Epithelial cell of proximal tubule (primary cell): ENCODE results near the gene PLCD3. TPM values are rescaled to one million over a fixed set of nuclear protein-coding genes. Genes with fewer than 3 reads are reported as not detected.

Experiments
- DNase-seq: peaks from one replicate; pipeline ENCODE4 v3.0.0-alpha.2; 2011; ENCODE audit warnings: low read depth
- H3K4me3 ChIP-seq: 2 replicates; pipeline ENCODE4 v1.5.1; 2011; ENCODE audit warnings: low read depth, mild to moderate bottlenecking, low read length
- total RNA-seq: library from RNA; depleted of rRNA; stranded (reverse); fragments of >200 nt; gene quantifications from 2 replicates; pipeline ENCODE4 v1.2.3, GENCODE V29; 2015
- TF ChIP-seq, protein P1 (sequence below): conservative IDR thresholded peaks from 2 replicates; pipeline ENCODE4 v1.5.1; 2012; ENCODE audit warnings: low read depth, mild to moderate bottlenecking, low read length

The PLCD3 gene
- total RNA-seq, 1 donor from 2014 or later: 107 TPM

DNA sequence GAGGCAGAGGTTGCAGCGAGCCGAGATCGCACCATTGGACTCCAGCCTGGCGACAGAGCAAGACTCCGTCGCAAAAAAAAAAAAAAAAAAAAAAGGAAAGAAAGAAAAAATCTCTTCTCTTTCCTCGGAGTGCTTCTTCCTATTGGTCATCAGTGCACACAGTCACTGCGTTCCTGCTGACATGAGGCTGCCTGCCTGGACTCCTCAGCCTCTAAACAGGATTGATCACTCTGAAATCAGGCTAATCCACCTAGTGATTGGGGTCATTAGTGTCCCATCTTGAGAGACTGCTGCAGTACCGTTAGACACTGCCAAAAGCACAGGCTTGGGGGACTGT, 30.8 kb downstream of the PLCD3 start:
- no peak overlapping the region for H3K4me3 ChIP-seq
- DNase-seq: no peak
- TF ChIP-seq, protein P1, sequence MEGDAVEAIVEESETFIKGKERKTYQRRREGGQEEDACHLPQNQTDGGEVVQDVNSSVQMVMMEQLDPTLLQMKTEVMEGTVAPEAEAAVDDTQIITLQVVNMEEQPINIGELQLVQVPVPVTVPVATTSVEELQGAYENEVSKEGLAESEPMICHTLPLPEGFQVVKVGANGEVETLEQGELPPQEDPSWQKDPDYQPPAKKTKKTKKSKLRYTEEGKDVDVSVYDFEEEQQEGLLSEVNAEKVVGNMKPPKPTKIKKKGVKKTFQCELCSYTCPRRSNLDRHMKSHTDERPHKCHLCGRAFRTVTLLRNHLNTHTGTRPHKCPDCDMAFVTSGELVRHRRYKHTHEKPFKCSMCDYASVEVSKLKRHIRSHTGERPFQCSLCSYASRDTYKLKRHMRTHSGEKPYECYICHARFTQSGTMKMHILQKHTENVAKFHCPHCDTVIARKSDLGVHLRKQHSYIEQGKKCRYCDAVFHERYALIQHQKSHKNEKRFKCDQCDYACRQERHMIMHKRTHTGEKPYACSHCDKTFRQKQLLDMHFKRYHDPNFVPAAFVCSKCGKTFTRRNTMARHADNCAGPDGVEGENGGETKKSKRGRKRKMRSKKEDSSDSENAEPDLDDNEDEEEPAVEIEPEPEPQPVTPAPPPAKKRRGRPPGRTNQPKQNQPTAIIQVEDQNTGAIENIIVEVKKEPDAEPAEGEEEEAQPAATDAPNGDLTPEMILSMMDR: no peak

GRCh38 chr17:45098869-45099616, 33.3 kb downstream of the PLCD3 start:
- DNase-seq: no peak
- no peak overlapping the region for H3K4me3 ChIP-seq
- TF ChIP-seq, protein P1: peak; percentile 98

- no peak for DNase-seq
- H3K4me3 ChIP-seq: no peak overlapping the region
- TF ChIP-seq, protein P1: no peak
These were observed 34.0 kb downstream of the PLCD3 start for GRCh38 chr17:45098081-45098868.

- no peak overlapping the region for H3K4me3 ChIP-seq
- no peak for DNase-seq
- TF ChIP-seq, protein P1: no peak
These were observed 35.4 kb downstream of the PLCD3 start for GRCh38 chr17:45096926-45097325.

GRCh38 chr17:45096141-45096540, 36.2 kb downstream of the PLCD3 start:
- TF ChIP-seq, protein P1: peak; percentile 82
- H3K4me3 ChIP-seq: no peak overlapping the region
- no peak for DNase-seq

- DNase-seq: no peak
- no peak overlapping the region for H3K4me3 ChIP-seq
- TF ChIP-seq, protein P1: no peak
These were observed 38.7 kb downstream of the PLCD3 start for GRCh38 chr17:45093444-45094110.
